Naive thymus-derived CD4-positive, alpha-beta T cell (primary cell): ENCODE measurements around the gene IFITM5. TPM values are rescaled to one million over a fixed set of nuclear protein-coding genes. Genes with fewer than 3 reads are reported as not detected.

Experiments
- ATAC-seq: fragments of 150-1000 bp; cut with Tn5 transposase; 2 replicates; pipeline ENCODE4 v1.10.0; 2021; ENCODE audit warnings: mild to moderate bottlenecking, moderate library complexity
- CTCF ChIA-PET: fragments of 350-600 bp; sonication (Branson Sonifier 250); formaldehyde crosslinking; loops from one replicate; lab custom pipeline; 2021; ENCODE audit warnings: antibody characterized with exemption; lab: Charles Lee
- POLR2A ChIA-PET: fragments of 350-600 bp; sonication (Branson Sonifier 250); formaldehyde crosslinking; loops from one replicate; lab custom pipeline; 2021; ENCODE audit warnings: antibody characterized with exemption, inconsistent platforms; lab: Charles Lee
- DNase-seq, 9 donors: peaks; one replicate each; pipeline versions ENCODE4 v3.0.0 to v3.0.0-alpha.2; 2020 to 2022; ENCODE audit warnings: mixed read lengths in 1 of 9
- H3K27ac ChIP-seq: one replicate; pipeline ENCODE4 v1.7.0; 2013; ENCODE audit warnings: mild to moderate bottlenecking, low read depth, low read length, moderate library complexity
- H3K27me3 ChIP-seq, 2 donors: one replicate each; pipeline ENCODE4 v1.7.0; 2013; ENCODE audit warnings: low read length in 2 of 2, mild to moderate bottlenecking in 2 of 2, moderate library complexity in 2 of 2; ENCODE audit not compliant: control insufficient read depth in 2 of 2, insufficient read depth in 2 of 2
- H3K36me3 ChIP-seq, 3 experiments: 1 replicate in 2 of 3; 2 replicates in 1 of 3; pipeline ENCODE4 v1.7.0; 2013; ENCODE audit warnings: low read length in 3 of 3, mild to moderate bottlenecking in 3 of 3, moderate library complexity in 1 of 3; ENCODE audit not compliant: insufficient read depth in 3 of 3, control insufficient read depth in 2 of 3
- H3K4me1 ChIP-seq, 2 donors: one replicate each; pipeline ENCODE4 v1.7.0; 2013; ENCODE audit warnings: low read length in 2 of 2, mild to moderate bottlenecking in 2 of 2, moderate library complexity in 1 of 2; ENCODE audit not compliant: control insufficient read depth in 2 of 2, insufficient read depth in 2 of 2
- H3K4me3 ChIP-seq: 2 replicates; pipeline ENCODE4 v1.7.0; 2013; ENCODE audit warnings: mild to moderate bottlenecking, low read length
- H3K9me3 ChIP-seq, 3 experiments: 1 replicate in 2 of 3; 2 replicates in 1 of 3; pipeline ENCODE4 v1.7.0; 2013; ENCODE audit warnings: low read length in 3 of 3; ENCODE audit not compliant: control insufficient read depth in 2 of 3
- H3K27ac Mint-ChIP-seq, 9 donors: one replicate each; pipeline ENCODE4 v1.8.0; 2020 to 2022; ENCODE audit warnings: mixed read lengths in 9 of 9, mild to moderate bottlenecking in 8 of 9, moderate library complexity in 5 of 9, inconsistent platforms in 2 of 9
- H3K27me3 Mint-ChIP-seq, 5 donors: one replicate each; pipeline ENCODE4 v1.8.0; 2021 to 2022; ENCODE audit warnings: mixed read lengths in 5 of 5, mild to moderate bottlenecking in 1 of 5
- H3K36me3 Mint-ChIP-seq, 5 donors: one replicate each; pipeline ENCODE4 v1.8.0; 2020 to 2022; ENCODE audit warnings: mixed read lengths in 5 of 5, mild to moderate bottlenecking in 3 of 5, inconsistent platforms in 1 of 5
- H3K4me1 Mint-ChIP-seq, 7 donors: one replicate each; pipeline ENCODE4 v1.8.0; 2020 to 2022; ENCODE audit warnings: mixed read lengths in 7 of 7, mild to moderate bottlenecking in 3 of 7, inconsistent platforms in 1 of 7
- H3K4me3 Mint-ChIP-seq, 10 donors: one replicate each; pipeline ENCODE4 v1.8.0; 2020 to 2022; ENCODE audit warnings: mild to moderate bottlenecking in 10 of 10, mixed read lengths in 10 of 10, moderate library complexity in 6 of 10, inconsistent platforms in 2 of 10
- H3K9me3 Mint-ChIP-seq, 11 donors: one replicate each; pipeline ENCODE4 v1.8.0; 2020 to 2022; ENCODE audit warnings: mixed read lengths in 11 of 11, mild to moderate bottlenecking in 4 of 11, inconsistent platforms in 1 of 11, moderate library complexity in 1 of 11
- intact Hi-C, 2 donors: fragments of 100-400 bp; cut with micrococcal nuclease; formaldehyde crosslinking; loops; one replicate each; pipeline ENCODE4 v1.15.1; 2023
- polyA plus RNA-seq, 2 donors: library from polyadenylated mRNA; unstranded; fragments of 300-500 nt; fragmentation: Illumina TruSeq; gene quantifications; one replicate each; pipeline ENCODE4 v1.2.3, GENCODE V29; 2021
- total RNA-seq, 6 experiments: library from RNA in 5 of 6; stranded (reverse) in 5 of 6; gene quantifications; 1 replicate in 5 of 6; 2 replicates in 1 of 6; pipeline ENCODE4 v1.2.3 and lab custom pipeline; 2021 to 2026

IFITM5 gene
- total and polyA plus RNA-seq, 7 experiments from 2014 or later = not detected

GRCh38 chr11:251550-251949, 47.8 kb downstream of the IFITM5 start:
- Histone ChIP-seq H3K36me3 (peaks cover 21 to 61% (median 23%) of the 10 kb centered on the region in 3 experiments), H3K4me3 (no peak overlapping the region), H3K27ac (no peak overlapping the region), H3K9me3 (no peaks in the 10 kb centered on the region), H3K27me3 (no peaks in the 10 kb centered on the region), H3K4me1 (peaks cover 0 to 3% of the 10 kb centered on the region in 2 donors)
- ChIA-PET POLR2A (interaction anchor here (0.5 to 4.3 kb wide), 13 partner anchors 14 to 437 kb away, joined by 3 to 40 read pairs (median 7); partner anchors contain the start of genes BET1L, PSMD13, RIC8A and SIRT3), CTCF (interaction anchor here (1.0 to 4.7 kb wide), 19 partner anchors 9 to 198 kb away, joined by 3 to 49 read pairs (median 10); partner anchors contain the start of genes IFITM2, PGGHG, PSMD13 and PTDSS2)
- ATAC-seq = no peak
- peaks cover 0 to 3% (median 0%) of the 10 kb centered on the region in 5 donors for H3K27me3 Mint-ChIP-seq
- H3K27ac Mint-ChIP-seq = peak overlapping the region in 4 of 9 donors; percentile 40 to 88 (median 56)
- peak in 2 of 9 donors; percentile 11 to 13 for DNase-seq
- H3K4me1 Mint-ChIP-seq = peaks cover 9 to 18% (median 13%) of the 10 kb centered on the region in 7 donors
- H3K9me3 Mint-ChIP-seq = no peaks in the 10 kb centered on the region
- intact Hi-C loops = loop anchor here (2.0 to 5.0 kb wide), 5 partner anchors 17 to 106 kb away; partner anchors contain the start of gene PGGHG (in 1 of the 2)
- H3K36me3 Mint-ChIP-seq = peaks cover 6 to 29% (median 20%) of the 10 kb centered on the region in 5 donors
- H3K4me3 Mint-ChIP-seq = no peak overlapping the region

GRCh38 chr11:250740-251299, 48.5 kb downstream of the IFITM5 start:
- intact Hi-C loops = loop anchor here (1.0 to 5.0 kb wide), 14 partner anchors 15 to 200 kb away; partner anchors contain the start of genes BET1L (in 1 of the 2), PGGHG (in 1 of the 2), PSMD13 (in 1 of the 2) and RIC8A (in 1 of the 2)
- Mint-ChIP-seq H3K27me3 (peaks cover 0 to 3% (median 0%) of the 10 kb centered on the region in 5 donors), H3K4me3 (peak overlapping the region in 1 of 10 donors; percentile 20), H3K4me1 (peaks cover 9 to 18% (median 13%) of the 10 kb centered on the region in 7 donors), H3K27ac (peak overlapping the region; percentile 59 to 91 (median 66)), H3K9me3 (no peaks in the 10 kb centered on the region), H3K36me3 (peaks cover 6 to 32% (median 21%) of the 10 kb centered on the region in 5 donors)
- peaks cover 0 to 3% of the 10 kb centered on the region in 2 donors for H3K4me1 ChIP-seq
- peak overlapping the region; percentile 32 for H3K27ac ChIP-seq
- POLR2A ChIA-PET = interaction anchor here (0.5 to 4.3 kb wide), 20 partner anchors 13 to 437 kb away, joined by 3 to 40 read pairs (median 6); partner anchors contain the start of genes BET1L, IFITM5, PSMD13 and RIC8A
- no peak overlapping the region for H3K4me3 ChIP-seq
- CTCF ChIA-PET = interaction anchor here (0.7 to 4.7 kb wide), 28 partner anchors 9 to 206 kb away, joined by 3 to 49 read pairs (median 5); partner anchors contain the start of genes IFITM2, IFITM5, PSMD13 and PTDSS2
- peaks cover 23 to 68% (median 28%) of the 10 kb centered on the region in 3 experiments for H3K36me3 ChIP-seq
- no peaks in the 10 kb centered on the region for H3K27me3 ChIP-seq
- H3K9me3 ChIP-seq = no peaks in the 10 kb centered on the region
- ATAC-seq = peak; percentile 99
- DNase-seq = peak; percentile 72 to 87 (median 83)

GRCh38 chr11:250274-250673, 49.1 kb downstream of the IFITM5 start:
- H3K27ac Mint-ChIP-seq = peak overlapping the region in 8 of 9 donors; percentile 59 to 91 (median 70)
- ATAC-seq = no peak
- no peak for DNase-seq

GRCh38 chr11:249062-249461, 50.3 kb downstream of the IFITM5 start:
- ChIA-PET CTCF (interaction anchor here (0.8 to 4.7 kb wide), 5 partner anchors 19 to 202 kb away, joined by 3 to 38 read pairs (median 3); partner anchors contain the start of gene NLRP6), POLR2A (interaction anchor here (2.0 to 4.3 kb wide), 3 partner anchors 12 to 38 kb away, joined by 6 to 40 read pairs (median 27); partner anchors contain the start of gene PSMD13)
- peaks cover 13 to 19% (median 15%) of the 10 kb centered on the region in 7 donors for H3K4me1 Mint-ChIP-seq
- peaks cover 6 to 45% (median 30%) of the 10 kb centered on the region in 5 donors for H3K36me3 Mint-ChIP-seq
- H3K4me3 Mint-ChIP-seq = peak overlapping the region in 1 of 10 donors; percentile 39
- H3K27me3 ChIP-seq = no peaks in the 10 kb centered on the region
- H3K36me3 ChIP-seq = peaks cover 34 to 85% (median 34%) of the 10 kb centered on the region in 3 experiments
- intact Hi-C loops = no loop called here
- peaks cover 0 to 3% of the 10 kb centered on the region in 2 donors for H3K4me1 ChIP-seq
- no peak for DNase-seq
- H3K27me3 Mint-ChIP-seq = no peaks in the 10 kb centered on the region
- peak overlapping the region in 3 of 9 donors; percentile 31 to 89 (median 70) for H3K27ac Mint-ChIP-seq
- ATAC-seq = no peak
- H3K4me3 ChIP-seq = no peak overlapping the region
- H3K27ac ChIP-seq = peak overlapping the region; percentile 24
- H3K9me3 ChIP-seq = no peaks in the 10 kb centered on the region
- H3K9me3 Mint-ChIP-seq = peaks cover 0 to 1% (median 0%) of the 10 kb centered on the region in 11 donors

More at GRCh38 chr11:250274-250673, 49.1 kb downstream of the IFITM5 start:
- peaks cover 25 to 74% (median 29%) of the 10 kb centered on the region in 3 experiments for H3K36me3 ChIP-seq
- H3K27me3 ChIP-seq = no peaks in the 10 kb centered on the region
- H3K9me3 Mint-ChIP-seq = peaks cover 0 to 1% (median 0%) of the 10 kb centered on the region in 11 donors
- no peak overlapping the region for H3K4me3 Mint-ChIP-seq
- ChIA-PET CTCF (interaction anchor here (0.6 to 4.7 kb wide), 28 partner anchors 8 to 206 kb away, joined by 3 to 49 read pairs (median 5); partner anchors contain the start of genes IFITM2, IFITM5, PSMD13 and PTDSS2), POLR2A (interaction anchor here (0.6 to 4.3 kb wide), 18 partner anchors 13 to 165 kb away, joined by 3 to 40 read pairs (median 6); partner anchors contain the start of genes BET1L, IFITM5, PSMD13 and RIC8A)
- no peaks in the 10 kb centered on the region for H3K9me3 ChIP-seq
- H3K4me1 ChIP-seq = peaks cover 0 to 3% of the 10 kb centered on the region in 2 donors
- H3K36me3 Mint-ChIP-seq = peaks cover 6 to 38% (median 24%) of the 10 kb centered on the region in 5 donors
- H3K4me1 Mint-ChIP-seq = peaks cover 11 to 18% (median 13%) of the 10 kb centered on the region in 7 donors
- no peak overlapping the region for H3K4me3 ChIP-seq
- no peaks in the 10 kb centered on the region for H3K27me3 Mint-ChIP-seq
- no peak overlapping the region for H3K27ac ChIP-seq
- intact Hi-C loops = loop anchor here (1.0 to 5.0 kb wide), 14 partner anchors 14 to 201 kb away; partner anchors contain the start of genes BET1L (in 1 of the 2), PGGHG (in 1 of the 2), PSMD13 (in 1 of the 2) and RIC8A (in 1 of the 2)

Other genes with a start within 250 kb of the IFITM5 start
- gene SCGB1C1, start 106.4 kb downstream of the IFITM5 start, total RNA-seq = not detected
- gene SCGB1C1, start 106.4 kb downstream of the IFITM5 start, polyA plus RNA-seq = not detected
- gene BET1L, start 92.1 kb downstream of the IFITM5 start, total RNA-seq = 100 to 1,000 TPM in 2 of 5 experiments, 10 to 100 TPM in 3; 47.1 to 125 (median 63.2) TPM
- 100 to 1,000 TPM in 1 of 2 donors, 10 to 100 TPM in 1; 89.3 to 111 TPM for gene BET1L, start 92.1 kb downstream of the IFITM5 start, polyA plus RNA-seq
- gene RIC8A, start 91.8 kb downstream of the IFITM5 start, total RNA-seq = 100 to 1,000 TPM in 1 of 5 experiments, 10 to 100 TPM in 4; 74.4 to 119 (median 92.0) TPM
- gene RIC8A, start 91.8 kb downstream of the IFITM5 start, polyA plus RNA-seq = 10 to 100 TPM; 77.2 to 94.3 TPM
- gene SIRT3, start 63.2 kb downstream of the IFITM5 start, total RNA-seq = 10 to 100 TPM; 19.0 to 34.8 (median 25.6) TPM
- 10 to 100 TPM in 1 of 2 donors, 1 to 10 TPM in 1; 9.9 to 18.9 TPM for gene SIRT3, start 63.2 kb downstream of the IFITM5 start, polyA plus RNA-seq
- gene PSMD13, start 62.5 kb downstream of the IFITM5 start, total RNA-seq = 100 to 1,000 TPM in 1 of 5 experiments, 10 to 100 TPM in 4; 64.3 to 172 (median 86.9) TPM
- gene PSMD13, start 62.5 kb downstream of the IFITM5 start, polyA plus RNA-seq = 100 to 1,000 TPM; 186 to 215 TPM
- 10 to 100 TPM in 3 of 5 experiments, 1 to 10 TPM in 2; 5.4 to 24.7 (median 13.8) TPM for gene NLRP6, start 21.1 kb downstream of the IFITM5 start, total RNA-seq
- gene NLRP6, start 21.1 kb downstream of the IFITM5 start, polyA plus RNA-seq = 10 to 100 TPM in 1 of 2 donors, 1 to 10 TPM in 1; 8.5 to 20.4 TPM
- gene PGGHG, start 10.4 kb downstream of the IFITM5 start, total RNA-seq = 100 to 1,000 TPM; 325 to 656 (median 348) TPM
- gene PGGHG, start 10.4 kb downstream of the IFITM5 start, polyA plus RNA-seq = 10 to 100 TPM in 1 of 2 donors, 1 to 10 TPM in 1; 5.1 to 11.7 TPM
- 1,000 to 10,000 TPM in 1 of 5 experiments, 100 to 1,000 TPM in 4; 143 to 1,924 (median 528) TPM for gene IFITM2, start 8.3 kb upstream of the IFITM5 start, total RNA-seq
- 1,000 to 10,000 TPM; 2,860 to 3,315 TPM for gene IFITM2, start 8.3 kb upstream of the IFITM5 start, polyA plus RNA-seq
- 100 to 1,000 TPM in 4 of 5 experiments, 10 to 100 TPM in 1; 97.4 to 985 (median 241) TPM for gene IFITM1, start 14.5 kb upstream of the IFITM5 start, total RNA-seq
- gene IFITM1, start 14.5 kb upstream of the IFITM5 start, polyA plus RNA-seq = 1,000 to 10,000 TPM; 1,878 to 2,355 TPM
- gene IFITM3, start 21.3 kb upstream of the IFITM5 start, total RNA-seq = 10 to 100 TPM in 3 of 5 experiments, 1 to 10 TPM in 2; 6.7 to 43.1 (median 13.2) TPM
- 100 to 1,000 TPM in 1 of 2 donors, 1 to 10 TPM in 1; 5.1 to 194 TPM for gene IFITM3, start 21.3 kb upstream of the IFITM5 start, polyA plus RNA-seq
- gene B4GALNT4, start 70.0 kb upstream of the IFITM5 start, total RNA-seq = 10 to 100 TPM in 2 of 5 experiments, 1 to 10 TPM in 3; 1.2 to 11.8 (median 3.5) TPM
- under 1 TPM in 1 of 2 donors, not detected in 1; 0.14 TPM for gene B4GALNT4, start 70.0 kb upstream of the IFITM5 start, polyA plus RNA-seq
- gene PKP3, start 94.7 kb upstream of the IFITM5 start, total RNA-seq = not detected
- not detected for gene PKP3, start 94.7 kb upstream of the IFITM5 start, polyA plus RNA-seq
- 100 to 1,000 TPM; 210 to 497 (median 392) TPM for gene SIGIRR, start 115.5 kb upstream of the IFITM5 start, total RNA-seq
- gene SIGIRR, start 115.5 kb upstream of the IFITM5 start, polyA plus RNA-seq = 100 to 1,000 TPM; 223 to 305 TPM
- gene ANO9, start 142.5 kb upstream of the IFITM5 start, total RNA-seq = 100 to 1,000 TPM in 1 of 5 experiments, 10 to 100 TPM in 4; 85.2 to 107 (median 94.0) TPM
- 1 to 10 TPM; 9.0 to 9.7 TPM for gene ANO9, start 142.5 kb upstream of the IFITM5 start, polyA plus RNA-seq
- 10 to 100 TPM; 19.3 to 27.7 (median 23.4) TPM for gene PTDSS2, start 150.8 kb upstream of the IFITM5 start, total RNA-seq
- gene PTDSS2, start 150.8 kb upstream of the IFITM5 start, polyA plus RNA-seq = 1 to 10 TPM; 9.0 to 9.9 TPM
- gene RNH1, start 207.7 kb upstream of the IFITM5 start, total RNA-seq = 100 to 1,000 TPM in 4 of 5 experiments, 10 to 100 TPM in 1; 98.6 to 193 (median 109) TPM
- gene RNH1, start 207.7 kb upstream of the IFITM5 start, polyA plus RNA-seq = 100 to 1,000 TPM; 156 to 243 TPM
- 10 to 100 TPM; 22.3 to 52.0 (median 31.9) TPM for gene HRAS, start 236.1 kb upstream of the IFITM5 start, total RNA-seq
- gene HRAS, start 236.1 kb upstream of the IFITM5 start, polyA plus RNA-seq = 10 to 100 TPM; 12.6 to 19.5 TPM
- 1 to 10 TPM; 2.3 to 5.1 (median 3.6) TPM for gene LRRC56, start 238.0 kb upstream of the IFITM5 start, total RNA-seq
- 1 to 10 TPM in 1 of 2 donors, under 1 TPM in 1; 0.35 to 1.0 TPM for gene LRRC56, start 238.0 kb upstream of the IFITM5 start, polyA plus RNA-seq